SK-N-SH (cell line): ENCODE results near the gene CDC14B. TPM values are rescaled to one million over a fixed set of nuclear protein-coding genes. Genes with fewer than 3 reads are reported as not detected.

ENCODE experiments used
- CTCF ChIA-PET: fragments of 300-600, 350-600 bp; formaldehyde crosslinking; extraction: SDS; loops from one replicate; lab custom pipeline; 2021; lab: Yijun Ruan, JAX
- POLR2A ChIA-PET: fragments of 350-600 bp; sonication (Branson Sonifier 250); formaldehyde crosslinking; extraction: SDS; loops from one replicate; lab custom pipeline; 2020; ENCODE audit warnings: antibody characterized with exemption, inconsistent platforms; lab: Yijun Ruan, JAX
- DNase-seq: peaks from one replicate; pipeline ENCODE4 v3.0.0; 2012
- H2AFZ ChIP-seq: fragments of 200-600 bp; sonication (generic); 2 replicates; pipeline ENCODE4 v1.8.1; 2016; ENCODE audit warnings: antibody characterized with exemption, mild to moderate bottlenecking, low read depth
- H3F3A ChIP-seq: fragments of 200-600 bp; sonication (generic); replicated peaks from 2 replicates; pipeline ENCODE3; 2016; ENCODE audit warnings: antibody characterized with exemption, mild to moderate bottlenecking; ENCODE audit not compliant: insufficient read depth
- H3K27ac ChIP-seq, 2 experiments: fragments of 200-500 bp in 1 of 2; fragments of 200-600 bp in 1 of 2; sonication (Bioruptor generic) in 1 of 2; sonication (generic), shearing (Covaris generic) in 1 of 2; 2 replicates each; pipeline versions ENCODE4 v1.5.1 to v1.6.1; 2014 to 2016; ENCODE audit warnings: low read depth in 2 of 2, inconsistent platforms in 1 of 2, low read length in 1 of 2, mild to moderate bottlenecking in 1 of 2, mixed read lengths in 1 of 2
- H3K27me3 ChIP-seq: fragments of 200-600 bp; sonication (generic), shearing (Covaris generic); 2 replicates; pipeline ENCODE4 v1.6.1; 2016; ENCODE audit warnings: mixed run types; ENCODE audit not compliant: insufficient read depth
- H3K36me3 ChIP-seq, 2 experiments: fragments of 200-500 bp in 1 of 2; fragments of 200-600 bp in 1 of 2; sonication (Bioruptor generic) in 1 of 2; sonication (generic) in 1 of 2; replicated peaks in 1 of 2; 2 replicates each; pipeline versions ENCODE3 to v1.5.1; 2014 to 2016; ENCODE audit warnings: low read length in 1 of 2, mild to moderate bottlenecking in 1 of 2; ENCODE audit not compliant: insufficient read depth in 2 of 2, control insufficient read depth in 1 of 2
- H3K4me1 ChIP-seq, 2 experiments: fragments of 200-500 bp in 1 of 2; fragments of 200-600 bp in 1 of 2; sonication (Bioruptor generic) in 1 of 2; sonication (generic), shearing (Covaris generic) in 1 of 2; 2 replicates each; pipeline versions ENCODE4 v1.5.1 to v1.6.1; 2014 to 2016; ENCODE audit warnings: low read depth in 1 of 2, low read length in 1 of 2, mixed run types in 1 of 2; ENCODE audit not compliant: insufficient read depth in 2 of 2, control insufficient read depth in 1 of 2
- H3K4me2 ChIP-seq: fragments of 200-600 bp; sonication (generic), shearing (Covaris generic); 2 replicates; pipeline ENCODE4 v1.6.1; 2017; ENCODE audit warnings: mixed run types
- H3K4me3 ChIP-seq, 2 experiments: fragments of 200-500 bp in 1 of 2; fragments of 200-600 bp in 1 of 2; sonication (Bioruptor generic) in 1 of 2; sonication (generic), shearing (Covaris generic) in 1 of 2; 2 replicates each; pipeline versions ENCODE4 v1.5.1 to v1.8.1; 2014 to 2016; ENCODE audit warnings: low read depth in 2 of 2, inconsistent platforms in 1 of 2, low read length in 1 of 2, mild to moderate bottlenecking in 1 of 2, mixed read lengths in 1 of 2, moderate library complexity in 1 of 2
- H3K79me2 ChIP-seq: fragments of 200-600 bp; sonication (generic); 2 replicates; pipeline ENCODE4 v1.8.1; 2017; ENCODE audit warnings: mild to moderate bottlenecking; ENCODE audit not compliant: insufficient read depth
- H3K9ac ChIP-seq: fragments of 200-600 bp; sonication (generic); 2 replicates; pipeline ENCODE4 v1.6.1; 2017; ENCODE audit warnings: mixed run types
- H3K9me2 ChIP-seq: fragments of 200-600 bp; sonication (generic); 2 replicates; pipeline ENCODE4 v1.6.1; 2017; ENCODE audit warnings: mixed run types
- H3K9me3 ChIP-seq: fragments of 200-600 bp; sonication (generic); 2 replicates; pipeline ENCODE4 v1.6.1; 2017; ENCODE audit warnings: mixed run types, mild to moderate bottlenecking, moderate library complexity
- H4K20me1 ChIP-seq: fragments of 200-600 bp; sonication (generic); 2 replicates; pipeline ENCODE4 v1.6.1; 2017; ENCODE audit warnings: mild to moderate bottlenecking, mixed run types; ENCODE audit not compliant: insufficient read depth
- CHD2 ChIP-seq: fragments of 150-350 bp; IDR thresholded peaks from 2 replicates; pipeline ENCODE4 v1.6.1; 2018; ENCODE audit warnings: low read length; ENCODE audit not compliant: partially characterized antibody
- FOXM1 ChIP-seq: IDR thresholded peaks from 2 replicates; pipeline ENCODE4 v1.4.0; 2012; ENCODE audit warnings: low read depth, mild to moderate bottlenecking
- JUND ChIP-seq: IDR thresholded peaks from 2 replicates; pipeline ENCODE4 v1.4.0; 2012
- NRF1 ChIP-seq: IDR thresholded peaks from 2 replicates; pipeline ENCODE4 v1.6.1; 2012; ENCODE audit warnings: low read depth, mild to moderate bottlenecking, low read length
- POLR2AphosphoS5 ChIP-seq: IDR thresholded peaks from 2 replicates; pipeline ENCODE4 v1.6.1; 2012; ENCODE audit warnings: low read depth, low read length
- RXRA ChIP-seq: IDR thresholded peaks from 2 replicates; pipeline ENCODE4 v1.4.0; 2012; ENCODE audit warnings: low read depth, mild to moderate bottlenecking, borderline replicate concordance
- SMC3 ChIP-seq: IDR thresholded peaks from 2 replicates; pipeline ENCODE4 v1.6.1; 2012; ENCODE audit warnings: low read depth, low read length, improper control_type of control experiment
- TCF12 ChIP-seq: IDR thresholded peaks from 2 replicates; pipeline ENCODE4 v1.4.0; 2012
- YY1 ChIP-seq: IDR thresholded peaks from 2 replicates; pipeline ENCODE4 v1.4.0; 2012; ENCODE audit warnings: low read depth, mild to moderate bottlenecking
- WGBS: methylation state at CpG from one replicate; pipeline ENCODE4 v1.1.6; 2017; ENCODE audit warnings: low lambda C conversion rate; 5-methylcytosine and 5-hydroxymethylcytosine counted together
- polyA plus RNA-seq, 3 experiments: library from polyadenylated mRNA; depleted of rRNA; stranded (reverse); fragments of >200 nt; gene quantifications; 2 replicates each; pipeline ENCODE4 v1.2.3, GENCODE V29; 2012
- TF ChIP-seq, protein P1 (sequence below): fragments of 150-350 bp; IDR thresholded peaks from 2 replicates; pipeline ENCODE4 v1.6.1; 2017; ENCODE audit warnings: antibody characterized with exemption, low read length, low read depth, borderline replicate concordance
- TF ChIP-seq, protein P2 (sequence below): IDR thresholded peaks from 2 replicates; pipeline ENCODE4 v1.6.1; 2012; ENCODE audit warnings: mild to moderate bottlenecking, low read depth, low read length, moderate library complexity
- TF ChIP-seq, protein P3 (sequence below): IDR thresholded peaks from 2 replicates; pipeline ENCODE4; 2012
- TF ChIP-seq, protein P4 (sequence below): IDR thresholded peaks from 2 replicates; pipeline ENCODE4 v1.4.0; 2012; ENCODE audit warnings: low read depth, borderline replicate concordance
- TF ChIP-seq, protein P5 (sequence below): fragments of 200-600 bp; sonication (generic); IDR thresholded peaks from 2 replicates; pipeline ENCODE4 v1.6.1; 2017; ENCODE audit warnings: antibody characterized with exemption, mild to moderate bottlenecking, moderate library complexity

CDC14B gene
- polyA plus RNA-seq, 1 of the 3 experiments (the other 2 are of a cell fraction): 10.1 TPM

DNA sequence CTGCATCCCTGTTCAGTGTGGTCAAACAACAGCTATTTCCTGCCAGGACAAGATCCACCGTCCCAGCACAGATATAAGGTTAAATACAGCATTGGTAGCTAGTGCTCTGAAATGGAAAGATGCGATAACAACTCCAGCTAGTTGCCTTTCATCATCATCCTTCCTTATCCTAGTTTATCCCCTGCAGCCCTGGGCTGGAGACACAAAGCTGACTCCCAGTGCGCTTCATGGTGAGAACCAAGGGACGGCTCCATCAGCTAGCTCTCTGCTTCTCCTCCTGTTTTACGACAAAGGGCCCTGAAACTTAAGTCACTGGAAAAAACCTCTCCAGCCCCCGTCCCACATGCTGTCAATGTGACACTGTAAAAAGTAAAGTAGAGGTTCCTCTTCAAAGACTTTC, 37.9 kb downstream of the CDC14B start:
- TF ChIP-seq POLR2AphosphoS5: no peak
- TF ChIP-seq YY1: no peak
- TF ChIP-seq TCF12: no peak
- TF ChIP-seq, protein P1, sequence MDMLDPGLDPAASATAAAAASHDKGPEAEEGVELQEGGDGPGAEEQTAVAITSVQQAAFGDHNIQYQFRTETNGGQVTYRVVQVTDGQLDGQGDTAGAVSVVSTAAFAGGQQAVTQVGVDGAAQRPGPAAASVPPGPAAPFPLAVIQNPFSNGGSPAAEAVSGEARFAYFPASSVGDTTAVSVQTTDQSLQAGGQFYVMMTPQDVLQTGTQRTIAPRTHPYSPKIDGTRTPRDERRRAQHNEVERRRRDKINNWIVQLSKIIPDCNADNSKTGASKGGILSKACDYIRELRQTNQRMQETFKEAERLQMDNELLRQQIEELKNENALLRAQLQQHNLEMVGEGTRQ: no peak
- TF ChIP-seq RXRA: no peak
- TF ChIP-seq, protein P2, sequence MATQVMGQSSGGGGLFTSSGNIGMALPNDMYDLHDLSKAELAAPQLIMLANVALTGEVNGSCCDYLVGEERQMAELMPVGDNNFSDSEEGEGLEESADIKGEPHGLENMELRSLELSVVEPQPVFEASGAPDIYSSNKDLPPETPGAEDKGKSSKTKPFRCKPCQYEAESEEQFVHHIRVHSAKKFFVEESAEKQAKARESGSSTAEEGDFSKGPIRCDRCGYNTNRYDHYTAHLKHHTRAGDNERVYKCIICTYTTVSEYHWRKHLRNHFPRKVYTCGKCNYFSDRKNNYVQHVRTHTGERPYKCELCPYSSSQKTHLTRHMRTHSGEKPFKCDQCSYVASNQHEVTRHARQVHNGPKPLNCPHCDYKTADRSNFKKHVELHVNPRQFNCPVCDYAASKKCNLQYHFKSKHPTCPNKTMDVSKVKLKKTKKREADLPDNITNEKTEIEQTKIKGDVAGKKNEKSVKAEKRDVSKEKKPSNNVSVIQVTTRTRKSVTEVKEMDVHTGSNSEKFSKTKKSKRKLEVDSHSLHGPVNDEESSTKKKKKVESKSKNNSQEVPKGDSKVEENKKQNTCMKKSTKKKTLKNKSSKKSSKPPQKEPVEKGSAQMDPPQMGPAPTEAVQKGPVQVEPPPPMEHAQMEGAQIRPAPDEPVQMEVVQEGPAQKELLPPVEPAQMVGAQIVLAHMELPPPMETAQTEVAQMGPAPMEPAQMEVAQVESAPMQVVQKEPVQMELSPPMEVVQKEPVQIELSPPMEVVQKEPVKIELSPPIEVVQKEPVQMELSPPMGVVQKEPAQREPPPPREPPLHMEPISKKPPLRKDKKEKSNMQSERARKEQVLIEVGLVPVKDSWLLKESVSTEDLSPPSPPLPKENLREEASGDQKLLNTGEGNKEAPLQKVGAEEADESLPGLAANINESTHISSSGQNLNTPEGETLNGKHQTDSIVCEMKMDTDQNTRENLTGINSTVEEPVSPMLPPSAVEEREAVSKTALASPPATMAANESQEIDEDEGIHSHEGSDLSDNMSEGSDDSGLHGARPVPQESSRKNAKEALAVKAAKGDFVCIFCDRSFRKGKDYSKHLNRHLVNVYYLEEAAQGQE: no peak
- TF ChIP-seq CHD2: no peak
- TF ChIP-seq, protein P3, sequence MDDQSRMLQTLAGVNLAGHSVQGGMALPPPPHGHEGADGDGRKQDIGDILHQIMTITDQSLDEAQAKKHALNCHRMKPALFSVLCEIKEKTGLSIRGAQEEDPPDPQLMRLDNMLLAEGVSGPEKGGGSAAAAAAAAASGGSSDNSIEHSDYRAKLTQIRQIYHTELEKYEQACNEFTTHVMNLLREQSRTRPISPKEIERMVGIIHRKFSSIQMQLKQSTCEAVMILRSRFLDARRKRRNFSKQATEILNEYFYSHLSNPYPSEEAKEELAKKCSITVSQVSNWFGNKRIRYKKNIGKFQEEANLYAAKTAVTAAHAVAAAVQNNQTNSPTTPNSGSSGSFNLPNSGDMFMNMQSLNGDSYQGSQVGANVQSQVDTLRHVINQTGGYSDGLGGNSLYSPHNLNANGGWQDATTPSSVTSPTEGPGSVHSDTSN: no peak
- TF ChIP-seq JUND: no peak
- no peak for TF ChIP-seq SMC3
- TF ChIP-seq FOXM1: no peak
- TF ChIP-seq, protein P4, sequence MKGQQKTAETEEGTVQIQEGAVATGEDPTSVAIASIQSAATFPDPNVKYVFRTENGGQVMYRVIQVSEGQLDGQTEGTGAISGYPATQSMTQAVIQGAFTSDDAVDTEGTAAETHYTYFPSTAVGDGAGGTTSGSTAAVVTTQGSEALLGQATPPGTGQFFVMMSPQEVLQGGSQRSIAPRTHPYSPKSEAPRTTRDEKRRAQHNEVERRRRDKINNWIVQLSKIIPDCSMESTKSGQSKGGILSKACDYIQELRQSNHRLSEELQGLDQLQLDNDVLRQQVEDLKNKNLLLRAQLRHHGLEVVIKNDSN: no peak
- TF ChIP-seq NRF1: no peak
- TF ChIP-seq, protein P5, sequence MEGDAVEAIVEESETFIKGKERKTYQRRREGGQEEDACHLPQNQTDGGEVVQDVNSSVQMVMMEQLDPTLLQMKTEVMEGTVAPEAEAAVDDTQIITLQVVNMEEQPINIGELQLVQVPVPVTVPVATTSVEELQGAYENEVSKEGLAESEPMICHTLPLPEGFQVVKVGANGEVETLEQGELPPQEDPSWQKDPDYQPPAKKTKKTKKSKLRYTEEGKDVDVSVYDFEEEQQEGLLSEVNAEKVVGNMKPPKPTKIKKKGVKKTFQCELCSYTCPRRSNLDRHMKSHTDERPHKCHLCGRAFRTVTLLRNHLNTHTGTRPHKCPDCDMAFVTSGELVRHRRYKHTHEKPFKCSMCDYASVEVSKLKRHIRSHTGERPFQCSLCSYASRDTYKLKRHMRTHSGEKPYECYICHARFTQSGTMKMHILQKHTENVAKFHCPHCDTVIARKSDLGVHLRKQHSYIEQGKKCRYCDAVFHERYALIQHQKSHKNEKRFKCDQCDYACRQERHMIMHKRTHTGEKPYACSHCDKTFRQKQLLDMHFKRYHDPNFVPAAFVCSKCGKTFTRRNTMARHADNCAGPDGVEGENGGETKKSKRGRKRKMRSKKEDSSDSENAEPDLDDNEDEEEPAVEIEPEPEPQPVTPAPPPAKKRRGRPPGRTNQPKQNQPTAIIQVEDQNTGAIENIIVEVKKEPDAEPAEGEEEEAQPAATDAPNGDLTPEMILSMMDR: no peak
- TF ChIP-seq, all 33 proteins: peak for 0
- Histone ChIP-seq H3K4me3 (no peak overlapping the region), H2AFZ (no peak overlapping the region), H4K20me1 (no peaks in the 10 kb centered on the region), H3K27ac (no peak overlapping the region), H3K9ac (no peak overlapping the region), H3K4me2 (no peak overlapping the region), H3K9me3 (no peaks in the 10 kb centered on the region), H3K4me1 (peaks cover 0 to 2% of the 10 kb centered on the region in 2 experiments; a peak in 1 of 4 replicates), H3F3A (no peaks in the 10 kb centered on the region), H3K9me2 (no peaks in the 10 kb centered on the region), H3K79me2 (peaks cover 42% of the 10 kb centered on the region), H3K27me3 (no peaks in the 10 kb centered on the region), H3K36me3 (no peaks in the 10 kb centered on the region)
- ChIA-PET CTCF (interaction anchor here (2.1 kb wide), 1 partner anchor 15 kb away, joined by 5 read pairs; no protein-coding TSS in a partner anchor), POLR2A (no interaction called here)
- no peak for DNase-seq
- 98% methylated on average over 6 of the region's 6 CpGs for WGBS
